GM12874 (cell line): ENCODE data around the gene CHAF1A.

Experiments used
- TF ChIP-seq, protein P1 (sequence below): IDR thresholded peaks from 2 replicates; pipeline ENCODE4 v1.5.1; 2011; ENCODE audit warnings: low read depth, mild to moderate bottlenecking, control low read depth, low read length, moderate library complexity; ENCODE audit not compliant: insufficient read depth

Gene CHAF1A

DNA sequence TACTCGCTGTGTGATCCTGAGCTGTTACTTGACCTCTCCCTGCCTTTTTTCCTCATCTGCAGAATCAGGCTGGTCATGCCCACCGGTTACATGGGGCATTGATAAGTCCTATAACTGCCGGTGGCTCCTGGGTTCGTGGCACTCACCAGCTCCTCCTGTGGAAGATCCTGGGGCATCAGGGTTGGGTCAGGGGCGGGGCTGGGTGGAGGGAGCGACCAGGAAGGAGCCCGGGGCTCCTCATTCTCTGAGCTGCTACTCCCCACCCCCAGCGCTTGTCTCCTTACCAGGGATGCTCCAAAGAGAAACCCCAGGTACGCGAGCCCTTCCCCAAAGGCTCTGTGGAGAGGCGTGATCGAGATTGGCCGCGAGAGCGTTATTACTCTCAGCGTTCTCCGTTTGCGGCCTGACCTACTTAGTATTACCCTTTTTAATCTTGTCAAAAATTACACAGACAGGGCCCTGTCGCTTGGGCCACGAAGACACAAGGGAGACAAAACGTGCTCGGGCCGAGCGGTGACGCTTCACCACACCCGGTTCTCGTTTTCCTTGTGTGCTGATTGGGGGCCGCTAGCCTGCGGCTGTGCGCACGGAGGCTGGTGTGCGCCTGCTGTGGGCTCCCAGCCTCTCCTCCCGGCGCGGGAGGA, 80.4 kb downstream of the CHAF1A start:
- TF ChIP-seq, protein P1, sequence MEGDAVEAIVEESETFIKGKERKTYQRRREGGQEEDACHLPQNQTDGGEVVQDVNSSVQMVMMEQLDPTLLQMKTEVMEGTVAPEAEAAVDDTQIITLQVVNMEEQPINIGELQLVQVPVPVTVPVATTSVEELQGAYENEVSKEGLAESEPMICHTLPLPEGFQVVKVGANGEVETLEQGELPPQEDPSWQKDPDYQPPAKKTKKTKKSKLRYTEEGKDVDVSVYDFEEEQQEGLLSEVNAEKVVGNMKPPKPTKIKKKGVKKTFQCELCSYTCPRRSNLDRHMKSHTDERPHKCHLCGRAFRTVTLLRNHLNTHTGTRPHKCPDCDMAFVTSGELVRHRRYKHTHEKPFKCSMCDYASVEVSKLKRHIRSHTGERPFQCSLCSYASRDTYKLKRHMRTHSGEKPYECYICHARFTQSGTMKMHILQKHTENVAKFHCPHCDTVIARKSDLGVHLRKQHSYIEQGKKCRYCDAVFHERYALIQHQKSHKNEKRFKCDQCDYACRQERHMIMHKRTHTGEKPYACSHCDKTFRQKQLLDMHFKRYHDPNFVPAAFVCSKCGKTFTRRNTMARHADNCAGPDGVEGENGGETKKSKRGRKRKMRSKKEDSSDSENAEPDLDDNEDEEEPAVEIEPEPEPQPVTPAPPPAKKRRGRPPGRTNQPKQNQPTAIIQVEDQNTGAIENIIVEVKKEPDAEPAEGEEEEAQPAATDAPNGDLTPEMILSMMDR, result no peak

DNA sequence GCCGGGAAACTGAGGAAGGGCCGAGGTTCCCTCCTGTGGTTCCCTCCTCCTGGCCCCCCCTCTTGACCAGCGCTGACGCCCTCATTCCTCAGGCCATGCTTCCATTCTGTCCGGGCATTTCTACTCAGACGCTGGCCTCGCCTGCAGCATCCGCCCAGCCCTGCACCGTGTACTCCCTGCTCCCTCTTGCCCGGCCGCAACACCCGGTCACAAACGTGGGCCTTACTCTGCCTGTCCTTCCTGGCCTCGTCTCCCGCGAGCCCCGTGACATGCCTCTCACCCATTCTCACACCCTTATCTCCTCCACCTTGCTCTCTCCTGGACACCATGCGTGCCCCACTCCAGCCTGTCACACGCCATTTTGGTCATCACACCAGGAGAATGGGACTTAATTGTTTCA, 80.9 kb downstream of the CHAF1A start:
- TF ChIP-seq, protein P1, result no peak

DNA sequence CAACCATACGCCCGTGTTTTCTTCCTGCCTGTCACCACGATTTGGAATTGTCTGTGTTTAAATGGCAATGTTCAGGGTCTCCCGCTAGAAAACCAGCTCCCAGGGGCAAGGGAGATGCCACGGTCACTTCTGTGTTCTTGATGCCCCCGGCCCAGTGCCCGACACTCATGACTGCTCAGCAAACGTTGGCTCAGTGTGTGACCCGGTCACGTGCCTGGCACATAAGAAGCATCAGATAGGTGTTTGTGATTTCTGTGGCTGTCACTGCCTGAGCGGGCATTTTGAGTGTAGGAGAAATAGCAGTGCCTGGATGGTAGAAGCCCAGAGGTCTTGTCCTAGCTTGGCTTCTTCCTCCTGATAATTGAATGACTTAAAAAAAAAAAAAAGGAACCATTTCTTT, 85.1 kb downstream of the CHAF1A start:
- TF ChIP-seq, protein P1, result no peak

DNA sequence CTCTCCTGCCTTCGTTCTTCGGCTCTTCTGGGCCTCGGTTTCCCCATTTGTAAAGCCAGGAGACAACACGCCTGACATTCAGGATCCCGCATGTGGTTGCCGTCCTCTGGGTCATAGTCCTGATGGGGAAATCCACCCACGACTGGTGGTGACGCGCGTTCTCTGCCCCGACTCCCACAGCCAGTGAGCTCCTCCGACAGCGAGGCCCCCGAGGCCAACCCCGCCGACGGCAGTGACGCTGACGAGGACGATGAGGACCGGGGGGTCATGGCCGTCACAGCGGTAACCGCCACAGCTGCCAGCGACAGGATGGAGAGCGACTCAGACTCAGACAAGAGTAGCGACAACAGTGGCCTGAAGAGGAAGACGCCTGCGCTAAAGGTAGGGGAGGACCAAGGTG, 86.1 kb downstream of the CHAF1A start:
- TF ChIP-seq, protein P1, result no peak

DNA sequence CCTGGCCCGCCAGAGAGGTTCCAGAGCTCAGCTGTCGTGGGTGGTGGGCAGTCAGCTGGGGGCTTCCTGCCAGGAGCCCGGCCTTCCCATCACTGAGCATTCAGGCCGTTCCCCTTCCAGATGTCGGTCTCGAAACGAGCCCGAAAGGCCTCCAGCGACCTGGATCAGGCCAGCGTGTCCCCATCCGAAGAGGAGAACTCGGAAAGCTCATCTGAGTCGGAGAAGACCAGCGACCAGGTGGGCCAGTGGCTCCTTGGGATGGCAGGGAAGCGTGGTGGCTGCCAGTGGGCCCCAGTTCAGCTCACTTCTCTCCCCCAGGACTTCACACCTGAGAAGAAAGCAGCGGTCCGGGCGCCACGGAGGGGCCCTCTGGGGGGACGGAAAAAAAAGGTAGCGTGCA, 89.0 kb downstream of the CHAF1A start:
- TF ChIP-seq, protein P1, result no peak

DNA sequence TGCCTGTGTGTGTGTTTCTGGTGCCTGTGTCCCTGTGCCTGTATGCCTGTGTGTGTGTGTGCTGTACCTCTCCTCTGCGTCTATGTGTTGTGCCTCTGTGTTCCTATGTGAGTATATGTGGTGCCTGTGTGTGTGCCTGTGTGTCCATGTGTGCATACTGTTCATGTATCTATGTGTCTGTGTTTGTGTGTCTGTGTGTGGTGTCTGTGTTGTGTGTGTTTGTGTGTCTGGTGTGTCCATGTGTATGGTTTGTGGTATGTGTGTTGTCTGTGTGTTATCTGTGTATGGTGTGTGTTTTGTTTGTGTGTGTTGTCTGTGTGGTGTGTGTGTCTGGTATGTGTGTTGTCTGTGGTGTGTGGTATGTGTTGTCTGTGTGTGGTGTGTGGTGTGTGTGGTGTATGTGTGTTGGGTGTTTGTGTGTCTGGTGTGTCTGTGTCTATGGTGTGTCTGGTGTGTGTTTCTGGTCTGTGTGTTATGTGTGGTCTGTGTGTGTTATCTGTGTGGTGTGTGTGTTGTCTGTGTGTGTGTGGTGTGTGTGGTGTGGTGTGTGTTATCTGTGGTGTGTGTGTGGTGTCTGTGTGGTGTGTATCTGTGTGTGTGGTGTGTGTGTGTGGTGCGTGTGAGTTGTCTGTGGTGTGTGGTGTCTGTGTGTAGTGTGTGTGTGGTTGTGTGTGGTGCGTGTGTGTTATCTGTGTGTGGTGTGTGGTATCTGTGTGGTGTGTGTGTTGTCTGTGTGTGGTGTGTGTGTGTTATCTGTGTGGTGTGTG, 90.1 kb downstream of the CHAF1A start:
- TF ChIP-seq, protein P1, result no peak
